Measurements from ENCODE around the gene CSTF3. TPM values are rescaled to one million over a fixed set of nuclear protein-coding genes. Genes with fewer than 3 reads are reported as not detected.
"Not testable (repeated sequence)": the region's sequence is repeated elsewhere in the genome, so short reads cannot be mapped to it uniquely, and the experiment has no call there.

CSTF3 gene
- total RNA-seq, 2 donors from 2014 or later, result 5.5 to 8.7 TPM

GRCh38 chr11:33062137-33062536 is 99.1 kb downstream of the CSTF3 start:
- no peak for TF ChIP-seq CTCF (IDR thresholded peaks at IDR 0.05)
- H3K9me3 ChIP-seq, result no peaks in the 10 kb centered on the region

DNA sequence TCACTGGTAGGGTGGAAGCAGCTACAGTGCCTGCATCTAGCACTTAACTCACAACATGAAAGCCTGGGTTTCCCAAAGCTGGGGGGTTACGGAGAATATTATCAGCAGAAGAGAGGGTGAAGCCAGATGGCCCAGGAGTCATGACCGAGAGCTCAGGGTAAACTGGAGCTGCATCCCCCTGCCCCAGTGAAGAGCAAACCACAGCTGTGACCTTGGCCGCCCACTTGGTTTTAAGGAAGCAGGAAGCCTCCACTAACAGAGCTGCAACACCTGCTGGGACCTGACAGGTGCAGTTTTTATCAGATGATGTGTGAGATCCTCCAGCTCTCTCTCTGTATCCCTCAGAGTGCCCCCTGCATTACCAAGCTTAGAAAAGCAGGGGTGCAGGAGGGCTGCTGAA is 101.0 kb downstream of the CSTF3 start:
- Histone ChIP-seq H3K9me3 (no peaks in the 10 kb centered on the region), H3K27ac (no peak overlapping the region), H3K27me3 (no peaks in the 10 kb centered on the region), H3K36me3 (peaks cover 51% of the 10 kb centered on the region), H3K4me1 (peaks cover 0 to 19% of the 10 kb centered on the region in 2 donors), H3K4me3 (no peak overlapping the region)
- DNase-seq (ENCODE audit: low spot score), result no peak
- no peak for TF ChIP-seq CTCF (IDR thresholded peaks at IDR 0.05)

More at GRCh38 chr11:33062137-33062536, 99.1 kb downstream of the CSTF3 start:
- Histone ChIP-seq H3K4me1 (peaks cover 0 to 19% of the 10 kb centered on the region in 2 donors), H3K27me3 (no peaks in the 10 kb centered on the region), H3K27ac (no peak overlapping the region), H3K36me3 (peaks cover 65% of the 10 kb centered on the region), H3K4me3 (no peak overlapping the region)
- DNase-seq (ENCODE audit: low spot score), result no peak

DNA sequence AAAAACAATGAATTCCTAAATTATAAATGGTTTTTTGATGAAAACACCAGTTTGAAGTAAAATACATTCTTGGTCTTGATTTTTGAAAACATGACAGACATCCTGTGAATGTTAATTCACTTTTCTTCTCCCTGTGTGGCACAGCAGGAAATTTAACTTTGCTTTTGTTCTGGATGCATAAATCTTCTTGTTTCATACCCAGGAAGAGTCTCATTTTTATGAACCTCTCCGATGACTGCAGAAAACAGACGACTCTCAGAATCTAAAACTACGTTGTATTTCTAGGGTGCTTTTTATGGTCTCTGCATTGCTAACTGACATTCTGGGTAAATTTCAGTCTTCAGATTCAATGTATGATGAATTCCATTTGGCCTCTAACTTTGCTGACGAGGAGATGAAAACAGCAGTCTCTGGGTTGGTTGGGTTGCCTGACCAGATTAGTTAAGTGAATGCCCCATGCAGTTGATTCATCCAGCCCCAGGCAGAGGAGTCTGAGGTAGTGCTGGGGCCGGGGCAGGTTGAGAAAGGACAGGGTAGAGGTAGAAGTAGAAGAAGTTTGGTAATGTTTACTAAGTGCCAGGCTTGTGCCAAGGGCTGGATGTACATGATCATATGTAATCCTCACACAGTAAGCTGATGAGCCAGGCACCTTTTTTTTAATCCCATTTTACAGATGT is 101.8 kb downstream of the CSTF3 start:
- no peaks in the 10 kb centered on the region for H3K9me3 ChIP-seq
- no peak for DNase-seq (ENCODE audit: low spot score)
- H3K4me3 ChIP-seq, result no peak overlapping the region
- H3K4me1 ChIP-seq, result peaks cover 0 to 13% of the 10 kb centered on the region in 2 donors
- H3K27me3 ChIP-seq, result no peaks in the 10 kb centered on the region
- H3K27ac ChIP-seq, result no peak overlapping the region
- H3K36me3 ChIP-seq, result peaks cover 51% of the 10 kb centered on the region
- no peak for TF ChIP-seq CTCF (IDR thresholded peaks at IDR 0.05)

DNA sequence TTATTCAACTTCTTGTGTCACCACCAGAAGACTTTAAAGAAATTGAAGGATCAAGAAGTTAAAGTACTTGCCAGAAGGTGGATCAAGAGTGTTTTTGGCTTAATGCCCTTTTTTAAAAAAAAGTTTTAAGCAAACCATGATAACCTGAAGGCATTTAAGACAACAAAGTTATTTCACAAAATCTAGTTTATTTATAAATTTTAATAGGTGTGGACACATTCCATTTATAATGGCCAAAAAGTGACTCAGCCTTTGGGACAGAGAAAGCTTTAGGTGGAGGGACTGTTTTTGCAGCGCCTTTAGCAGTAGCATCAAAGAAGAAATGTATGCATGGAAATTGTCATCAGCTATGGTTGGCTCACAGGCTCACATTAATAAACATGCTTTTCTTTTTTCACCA is 104.0 kb downstream of the CSTF3 start:
- Histone ChIP-seq H3K4me1 (no peaks in the 10 kb centered on the region), H3K4me3 (no peak overlapping the region), H3K27me3 (no peaks in the 10 kb centered on the region), H3K36me3 (peaks cover 37% of the 10 kb centered on the region), H3K27ac (no peak overlapping the region), H3K9me3 (no peaks in the 10 kb centered on the region)
- TF ChIP-seq CTCF (IDR thresholded peaks at IDR 0.05), result no peak
- no peak for DNase-seq (ENCODE audit: low spot score)

GRCh38 chr11:33055375-33055774 is 105.9 kb downstream of the CSTF3 start:
- Histone ChIP-seq H3K9me3 (no peaks in the 10 kb centered on the region), H3K36me3 (peaks cover 21% of the 10 kb centered on the region), H3K4me3 (no peak overlapping the region), H3K27me3 (no peaks in the 10 kb centered on the region), H3K27ac (no peak overlapping the region), H3K4me1 (no peaks in the 10 kb centered on the region)
- TF ChIP-seq CTCF (IDR thresholded peaks at IDR 0.05), result no peak
- no peak for DNase-seq (ENCODE audit: low spot score)

DNA sequence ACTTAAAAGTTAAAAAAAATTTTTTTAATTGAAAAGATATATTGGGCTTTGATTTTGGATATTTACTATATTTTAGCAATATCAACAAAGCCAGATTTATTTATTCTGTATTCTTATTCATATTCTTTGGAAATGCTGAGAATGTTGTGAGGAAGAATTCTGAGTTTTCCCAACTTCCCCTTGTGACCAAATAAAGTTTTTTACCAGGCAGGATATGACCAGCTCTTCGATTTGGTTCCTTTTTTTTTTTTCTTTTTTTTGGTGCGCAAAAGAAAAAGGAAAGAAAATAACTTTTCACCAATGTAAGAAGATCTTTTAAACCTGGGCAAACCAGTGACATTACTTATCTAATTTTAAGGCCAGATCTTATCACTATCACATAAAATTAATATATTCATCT is 109.0 kb downstream of the CSTF3 start:
- Histone ChIP-seq H3K4me3 (no peak overlapping the region), H3K27me3 (no peaks in the 10 kb centered on the region), H3K27ac (no peak overlapping the region), H3K4me1 (no peaks in the 10 kb centered on the region), H3K36me3 (peaks cover 10% of the 10 kb centered on the region), H3K9me3 (no peaks in the 10 kb centered on the region)
- TF ChIP-seq CTCF (IDR thresholded peaks at IDR 0.05), result no peak
- no peak for DNase-seq (ENCODE audit: low spot score)

DNA sequence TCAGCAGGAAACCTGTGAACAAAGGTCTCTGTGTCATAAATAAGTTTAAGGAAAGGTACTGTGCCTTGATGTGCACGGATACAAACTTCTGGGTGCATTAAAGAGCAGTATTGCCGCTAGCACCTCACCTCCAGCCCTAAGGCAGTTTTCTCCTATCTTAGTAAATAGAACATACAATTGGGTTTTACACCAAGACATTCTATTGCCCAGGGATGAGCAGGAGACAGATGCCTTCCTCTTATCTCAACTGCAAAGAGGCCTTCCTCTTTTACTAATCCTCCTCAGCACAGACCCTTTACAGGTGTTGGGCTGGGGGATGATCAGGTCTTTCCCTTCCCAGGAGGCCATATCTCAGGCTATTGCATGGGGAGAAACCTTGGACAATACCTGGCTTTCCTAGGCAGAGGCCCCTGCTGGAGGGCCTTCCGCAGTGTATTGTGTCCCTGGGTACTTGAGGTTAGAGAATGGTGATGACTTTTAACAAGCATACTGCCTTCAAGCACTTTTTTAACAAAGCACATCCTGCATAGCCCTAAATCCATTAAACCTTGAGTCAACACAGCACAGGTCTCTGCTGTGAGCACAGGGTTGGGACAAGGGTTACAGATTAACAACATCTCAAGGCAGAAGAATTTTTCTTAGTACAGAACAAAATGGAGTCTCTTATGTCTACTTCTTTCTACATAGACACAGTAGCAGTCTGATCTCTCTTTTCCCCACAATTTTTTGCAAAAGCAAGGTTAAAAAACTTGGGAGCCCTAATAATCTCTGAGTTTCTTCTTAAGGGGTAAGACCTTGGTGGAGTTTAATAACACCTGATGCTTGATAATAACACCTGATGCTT is 111.5 kb downstream of the CSTF3 start:
- H3K4me3 ChIP-seq; DNase-seq (ENCODE audit: low spot score); H3K9me3 ChIP-seq; H3K4me1 ChIP-seq; H3K27ac ChIP-seq; H3K27me3 ChIP-seq: not testable (repeated sequence)
- peaks cover 15% of the 10 kb centered on the region for H3K36me3 ChIP-seq

- H3K36me3 ChIP-seq, result peaks cover 22% of the 10 kb centered on the region
- H3K27me3 ChIP-seq; DNase-seq (ENCODE audit: low spot score); H3K27ac ChIP-seq; H3K9me3 ChIP-seq; H3K4me1 ChIP-seq; H3K4me3 ChIP-seq: not testable (repeated sequence)
Measured at GRCh38 chr11:33048701-33049100, 112.6 kb downstream of the CSTF3 start.
